NCI-H1436 (cell line): ENCODE measurements around the gene RRN3.
"Not testable (repeated sequence)": the region's sequence is repeated elsewhere in the genome, so short reads cannot be mapped to it uniquely, and the experiment has no call there.

Source experiments
- DNase-seq: peaks from one replicate; lab custom pipeline; 2025; lab: John Stamatoyannopoulos, UW

Gene RRN3

DNA sequence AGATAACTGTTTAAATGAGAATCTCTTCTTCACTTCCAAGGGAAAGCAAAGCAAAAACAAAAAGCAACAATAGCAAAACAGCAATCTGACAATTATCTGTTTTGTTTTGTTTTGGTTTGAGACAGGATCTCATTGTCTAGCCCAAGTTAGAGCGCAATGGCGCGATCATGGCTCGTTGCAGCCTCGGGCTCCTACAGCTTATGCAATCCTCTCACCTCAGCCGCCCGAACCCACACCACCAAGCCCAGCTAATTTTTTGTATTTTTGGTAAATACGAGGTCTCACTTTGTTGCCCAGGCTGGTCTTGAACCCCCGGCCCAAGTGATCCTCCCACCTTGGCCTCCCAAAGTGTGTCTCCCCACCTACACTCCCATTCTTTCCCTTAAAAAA is 2.5 kb upstream of the RRN3 start:
- not testable (repeated sequence) for DNase-seq

DNA sequence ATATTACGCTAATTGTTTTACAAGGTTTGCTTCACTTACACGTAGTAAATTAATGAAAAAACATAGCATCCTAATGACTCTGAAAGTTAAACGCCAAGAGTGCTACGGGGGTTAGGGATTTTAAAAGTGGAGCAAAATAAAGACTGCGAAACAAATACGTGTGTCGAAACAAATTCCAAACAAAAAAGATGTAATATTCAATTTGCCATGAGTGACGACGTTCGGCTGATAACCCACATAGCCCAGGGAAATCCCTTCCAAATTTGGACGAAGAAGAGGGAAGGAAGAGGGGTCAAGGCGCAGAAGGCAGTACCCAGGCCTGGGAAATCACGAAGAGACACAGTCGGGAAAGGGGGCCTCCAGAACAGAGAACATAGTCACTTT is 509 bp downstream of the RRN3 start:
- not testable (repeated sequence) for DNase-seq

GRCh38 chr16:15090663-15091269 is 3.3 kb downstream of the RRN3 start:
- DNase-seq = not testable (repeated sequence)

DNA sequence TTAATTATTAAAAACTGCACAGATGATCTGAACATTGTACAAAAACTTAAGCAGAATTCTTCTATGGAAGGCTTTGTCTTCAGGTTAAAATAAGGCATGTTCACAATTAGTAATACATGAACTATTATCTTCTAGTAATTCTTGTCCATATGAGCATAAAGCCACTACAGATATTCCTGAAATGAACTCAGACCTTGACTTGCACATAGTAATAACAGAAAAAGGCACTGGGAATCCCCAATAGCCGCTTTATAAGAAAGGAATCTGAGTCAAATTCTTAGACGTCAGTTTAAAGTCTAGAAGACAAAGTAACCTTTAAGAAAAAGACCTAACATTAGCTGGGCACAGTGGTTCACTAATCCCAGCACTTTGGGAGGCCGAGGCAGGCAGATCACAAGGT is 11.3 kb downstream of the RRN3 start:
- not testable (repeated sequence) for DNase-seq

- DNase-seq = not testable (repeated sequence)
Observed at GRCh38 chr16:15080883-15081282, 13.2 kb downstream of the RRN3 start.

DNA sequence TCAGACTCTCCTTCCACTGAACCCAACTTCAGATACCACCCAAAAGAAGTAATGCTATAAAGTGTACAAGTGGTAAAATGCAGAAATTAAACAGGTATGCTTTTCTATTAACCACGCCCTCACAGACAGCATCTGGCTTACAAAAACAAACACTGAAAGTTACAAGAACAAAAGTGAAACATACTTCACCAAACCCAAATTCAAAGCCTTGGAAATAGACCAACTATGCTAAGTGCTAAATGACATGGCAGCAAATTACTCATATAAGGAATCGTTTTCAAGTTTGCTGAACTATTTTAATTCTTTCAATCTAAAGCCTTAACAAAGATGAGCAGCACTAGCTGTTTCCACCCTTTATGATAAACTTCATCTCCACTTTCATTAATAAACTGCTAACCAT is 17.9 kb downstream of the RRN3 start:
- DNase-seq = not testable (repeated sequence)

DNA sequence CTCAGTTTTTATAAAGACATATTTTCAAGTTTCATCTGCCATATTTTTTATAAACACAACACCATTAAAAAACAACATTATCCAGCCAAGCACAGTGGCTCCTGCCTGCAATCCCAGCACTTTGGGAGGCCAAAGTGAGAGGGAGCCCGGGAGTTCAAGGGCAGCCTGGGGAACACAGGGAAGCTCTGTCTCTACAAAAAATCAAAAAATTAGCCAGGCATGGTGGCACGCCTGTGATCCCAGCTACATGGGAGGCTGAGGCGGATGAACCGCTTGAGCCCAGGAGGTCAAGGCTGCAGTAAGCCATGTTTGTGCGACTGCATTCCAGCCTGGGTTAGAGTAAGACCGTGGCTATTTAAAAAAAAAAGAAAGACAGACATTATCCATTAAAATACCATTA is 21.0 kb downstream of the RRN3 start:
- DNase-seq = no peak

- DNase-seq = not testable (repeated sequence)
Observed at GRCh38 chr16:15071916-15072769, 21.9 kb downstream of the RRN3 start.

- not testable (repeated sequence) for DNase-seq
Observed at GRCh38 chr16:15071013-15071412, 23.1 kb downstream of the RRN3 start.

GRCh38 chr16:15066690-15067089 is 27.4 kb downstream of the RRN3 start:
- DNase-seq = not testable (repeated sequence)

DNA sequence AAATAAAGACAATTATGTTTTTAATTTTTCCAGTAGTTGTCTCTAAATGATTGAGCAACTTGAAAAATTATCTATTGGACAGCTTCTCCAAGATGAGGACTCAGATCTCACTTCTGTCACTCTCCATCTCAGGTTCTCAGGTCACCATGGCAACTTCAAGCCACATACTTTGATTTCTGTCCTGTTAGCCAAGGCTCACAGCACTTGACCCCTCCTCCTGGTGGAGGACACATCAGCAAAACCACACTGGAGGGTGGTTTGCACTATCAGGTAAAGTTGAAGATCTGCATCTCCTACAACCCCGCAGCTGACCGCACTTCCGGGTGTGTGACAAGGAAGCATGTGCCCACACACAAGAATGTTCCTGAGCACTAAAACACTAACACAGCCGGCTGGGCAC is 28.1 kb downstream of the RRN3 start:
- not testable (repeated sequence) for DNase-seq

DNA sequence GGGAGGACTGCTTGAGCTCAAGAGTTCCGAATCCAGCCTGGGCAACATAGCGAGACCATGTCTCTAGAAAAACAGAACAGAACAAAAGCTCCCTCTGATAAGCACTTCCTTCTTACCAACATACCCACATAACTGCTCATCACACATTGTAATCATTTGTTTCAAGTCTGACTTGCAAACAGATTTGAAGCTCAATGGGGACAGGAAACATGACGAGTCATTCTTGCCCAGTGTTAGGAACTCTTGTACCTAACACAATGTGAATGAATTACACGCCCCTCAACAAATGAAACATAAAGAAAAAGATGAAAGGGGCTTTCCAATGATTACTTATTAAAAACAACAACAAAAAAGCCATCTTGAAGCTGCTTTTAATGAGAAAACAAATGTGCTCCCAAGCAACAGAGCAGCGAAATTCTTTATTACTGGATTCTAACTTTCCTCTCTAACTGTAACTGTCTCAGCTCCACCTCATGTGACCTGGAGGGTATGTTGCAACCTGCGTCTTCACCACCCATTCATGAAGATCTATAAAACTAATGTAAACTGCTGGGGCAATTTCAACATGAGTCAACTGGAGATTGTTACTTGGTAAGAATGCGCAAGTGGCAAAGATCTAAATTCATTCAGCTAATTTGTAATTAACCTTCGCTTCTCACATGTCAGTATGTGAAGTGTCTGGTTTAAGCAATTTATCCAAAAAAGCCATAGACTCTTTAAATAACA is 31.8 kb downstream of the RRN3 start:
- DNase-seq = not testable (repeated sequence)

- DNase-seq = no peak
Observed at GRCh38 chr16:15059324-15059723, 34.7 kb downstream of the RRN3 start.

- DNase-seq = no peak
Observed at GRCh38 chr16:15057681-15058417, 36.2 kb downstream of the RRN3 start.

DNA sequence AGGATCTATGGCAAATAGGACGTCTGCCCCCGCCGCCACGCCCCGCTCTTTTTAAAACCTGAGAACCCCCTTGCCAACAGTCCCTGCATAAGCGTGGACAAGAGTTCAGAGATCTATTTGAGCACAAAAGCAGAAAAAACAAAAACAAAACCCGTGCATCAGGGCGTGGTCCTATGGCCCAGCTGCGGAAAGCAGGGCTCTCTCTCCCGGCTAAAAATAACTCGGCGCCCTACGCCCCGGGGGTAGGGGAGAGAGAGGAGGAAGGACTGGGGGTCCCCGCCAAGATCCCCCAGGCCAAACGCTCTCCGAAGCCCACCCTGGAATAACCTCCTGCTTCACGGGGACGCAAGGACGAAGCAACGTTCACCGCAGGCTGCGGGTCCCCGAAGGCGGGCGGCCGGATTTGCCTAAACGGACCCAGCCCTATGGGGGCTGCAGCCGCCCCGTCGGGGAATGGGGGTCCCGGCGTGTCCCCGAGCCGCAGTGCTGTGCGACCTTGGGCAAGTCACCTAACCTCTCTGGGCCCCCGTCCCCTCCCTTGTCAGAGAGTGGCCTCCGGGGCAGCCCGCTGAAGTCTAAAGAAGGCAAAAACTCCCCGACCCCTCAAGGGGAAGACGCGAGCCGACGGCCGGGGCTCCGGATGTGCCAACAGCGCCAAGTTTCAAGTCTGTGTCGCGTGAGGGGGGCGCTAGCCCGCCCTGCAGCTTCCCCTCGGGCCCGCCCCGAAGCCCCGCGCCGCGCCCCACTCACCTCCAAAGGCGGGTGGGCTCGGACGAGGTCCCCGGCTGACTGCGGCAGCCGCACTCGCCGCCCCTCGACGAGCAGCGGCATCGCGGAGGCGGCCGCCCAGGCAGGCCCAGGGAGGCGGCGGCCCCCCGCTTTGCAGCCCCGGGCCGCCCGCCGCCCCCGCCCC is 38.7 kb downstream of the RRN3 start:
- DNase-seq = no peak

DNA sequence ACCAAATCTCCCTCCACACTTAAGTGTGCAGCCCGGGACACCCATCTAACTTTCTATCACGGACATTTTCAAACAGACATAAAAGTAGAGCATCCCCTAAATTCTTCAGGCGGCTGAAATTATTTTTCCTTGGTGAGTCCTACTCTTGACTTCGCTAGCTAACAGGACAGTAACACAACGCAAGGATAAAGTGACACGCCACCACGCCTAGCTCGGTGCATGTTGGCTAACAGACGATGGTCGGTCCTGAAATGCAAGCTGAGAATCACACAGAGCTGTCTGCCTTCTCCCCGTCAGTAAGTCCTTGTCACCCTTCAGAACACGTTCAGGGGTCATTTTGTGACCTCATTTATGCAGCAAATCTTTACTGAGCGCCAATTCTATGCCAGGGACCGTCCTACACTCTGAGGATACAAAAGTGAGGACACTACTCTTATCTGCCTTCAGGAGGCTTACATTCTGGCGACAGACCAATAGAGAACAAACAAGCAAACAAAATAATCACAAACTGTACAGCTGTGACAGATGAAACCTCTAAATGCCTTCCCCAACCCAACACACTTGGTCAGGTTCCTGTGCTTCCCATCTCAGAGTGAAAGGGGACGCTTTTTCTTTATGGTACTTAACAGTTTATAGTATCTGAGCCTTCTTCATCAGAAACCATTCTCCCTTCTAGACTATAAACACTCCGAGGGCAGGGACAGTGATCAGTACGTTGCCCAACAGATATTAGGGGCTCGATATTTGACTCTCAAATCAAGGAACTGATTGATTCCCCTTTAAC is 39.5 kb downstream of the RRN3 start:
- DNase-seq = no peak

- DNase-seq = no peak
Observed at GRCh38 chr16:15053904-15054303, 40.2 kb downstream of the RRN3 start.

DNA sequence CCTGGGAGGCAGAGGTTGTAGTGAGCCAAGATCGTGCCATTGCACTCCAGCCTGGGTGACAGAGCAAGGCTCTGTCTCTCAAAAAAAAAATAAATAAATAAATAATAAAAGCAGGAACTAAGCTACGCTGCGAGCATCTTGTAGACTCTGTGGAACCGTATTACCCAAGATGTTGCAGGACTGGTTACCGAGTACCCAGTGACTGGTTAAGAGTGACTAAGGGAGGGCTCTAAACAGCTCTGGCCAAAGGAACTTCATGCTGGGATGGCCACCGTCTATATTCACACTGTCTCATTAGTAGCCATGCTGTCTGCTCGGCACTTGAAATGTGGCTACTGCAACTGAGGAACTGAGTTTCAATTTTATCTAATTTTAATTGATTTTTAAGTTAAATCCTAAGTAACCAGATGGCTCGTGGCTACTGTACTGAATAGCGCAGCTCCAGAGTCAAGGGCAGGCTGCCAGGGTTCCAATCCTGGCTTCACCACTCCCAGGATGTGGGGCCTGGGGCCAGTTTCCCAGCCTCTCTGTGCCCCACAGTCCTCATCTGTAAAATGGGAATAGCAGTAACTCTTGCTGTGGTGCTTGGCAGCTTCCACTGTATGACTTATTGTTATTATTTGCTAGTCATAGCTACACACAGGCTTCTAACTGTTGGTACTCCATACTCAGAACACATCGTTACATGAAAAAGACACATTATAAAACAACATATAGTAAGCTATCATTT is 41.2 kb downstream of the RRN3 start:
- no peak for DNase-seq

DNA sequence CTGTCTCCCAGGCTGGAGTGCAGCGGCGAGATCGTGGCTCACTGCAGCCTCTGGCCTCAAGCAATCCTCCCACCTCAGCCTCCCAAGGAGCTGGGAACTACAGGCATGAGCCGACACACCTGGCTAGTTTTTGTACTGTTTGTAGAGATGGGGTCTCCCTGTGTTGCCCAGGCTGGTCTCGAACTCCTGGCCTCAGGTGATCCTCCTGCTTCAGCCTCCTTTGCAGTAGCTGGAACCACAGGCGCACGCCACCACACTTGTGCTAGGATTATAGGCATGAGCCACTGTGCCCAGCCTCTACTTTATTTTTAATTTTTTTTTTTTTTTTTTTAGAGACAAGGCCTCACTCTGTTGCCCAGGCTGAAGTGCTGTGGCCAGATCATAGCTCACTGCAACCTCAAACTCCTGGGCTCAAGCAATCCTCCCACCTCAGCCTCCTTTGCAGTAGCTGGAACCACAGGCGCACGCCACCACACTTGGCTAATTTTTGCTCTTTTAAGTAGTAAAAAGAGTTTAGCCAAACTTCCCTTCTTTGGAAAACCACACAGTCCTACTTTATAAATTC is 42.6 kb downstream of the RRN3 start:
- no peak for DNase-seq
